PC-3 (cell line): Measurements from ENCODE around the gene VNN1. TPM values are rescaled to one million over a fixed set of nuclear protein-coding genes. Genes with fewer than 3 reads are reported as not detected.

Experiments used
- ATAC-seq: fragments of 200-7000 bp; cut with Tn5 transposase; 2 replicates; pipeline ENCODE4 v1.9.1; 2020; ENCODE audit warnings: mild to moderate bottlenecking, moderate library complexity
- BruUV-seq: library from RNA; stranded (reverse); fragments of 400-500 nt; replicated peaks from 2 replicates; lab custom pipeline; 2021; lab: Mats Ljungman, UMichigan
- CTCF ChIA-PET: fragments of 300-600 bp; sonication (Branson Sonifier 250); formaldehyde crosslinking; loops from one replicate; lab custom pipeline; 2022; ENCODE audit warnings: antibody characterized with exemption; lab: Charles Lee
- POLR2A ChIA-PET: fragments of 300-600 bp; sonication (Branson Sonifier 250); formaldehyde crosslinking; loops from one replicate; lab custom pipeline; 2022; ENCODE audit warnings: antibody characterized with exemption; ENCODE audit not compliant: unreplicated experiment; lab: Charles Lee
- DNase-seq: peaks from one replicate; pipeline ENCODE4 v3.0.0-alpha.2; 2015
- H2AFZ ChIP-seq: fragments of 300-600 bp; sonication (generic); 2 replicates; pipeline ENCODE4 v1.6.0; 2016; ENCODE audit warnings: antibody characterized with exemption, low read length
- H3F3A ChIP-seq: fragments of 300-600 bp; sonication (generic); one replicate; pipeline ENCODE4 v1.6.0; 2017; ENCODE audit warnings: antibody characterized with exemption, low read length, control low read depth, mild to moderate bottlenecking; ENCODE audit not compliant: unreplicated experiment
- H3K27ac ChIP-seq: fragments of 300-600 bp; sonication (generic); 2 replicates; pipeline ENCODE4 v1.5.1; 2016; ENCODE audit warnings: mild to moderate bottlenecking, low read length
- H3K27me3 ChIP-seq: fragments of 300-600 bp; sonication (generic); 2 replicates; pipeline ENCODE4 v1.6.1; 2016; ENCODE audit warnings: low read length, mixed read lengths
- H3K36me3 ChIP-seq: fragments of 300-600 bp; sonication (generic); 2 replicates; pipeline ENCODE4 v1.6.1; 2016; ENCODE audit warnings: low read depth, mixed run types, low read length, mixed read lengths
- H3K4me1 ChIP-seq: fragments of 300-600 bp; sonication (generic); 2 replicates; pipeline ENCODE4 v1.5.1; 2016; ENCODE audit warnings: low read length; ENCODE audit not compliant: insufficient read depth
- H3K4me2 ChIP-seq: fragments of 300-600 bp; sonication (generic); 2 replicates; pipeline ENCODE4 v1.6.0; 2016; ENCODE audit warnings: low read length
- H3K4me3 ChIP-seq: fragments of 300-600 bp; sonication (generic); 2 replicates; pipeline ENCODE4 v1.5.1; 2016; ENCODE audit warnings: mild to moderate bottlenecking, low read length, mixed read lengths
- H3K79me2 ChIP-seq: fragments of 300-600 bp; sonication (generic); 2 replicates; pipeline ENCODE4 v1.6.1; 2017; ENCODE audit warnings: low read length, mixed read lengths
- H3K9ac ChIP-seq: fragments of 300-600 bp; sonication (generic); 2 replicates; pipeline ENCODE4 v1.6.0; 2016; ENCODE audit warnings: mild to moderate bottlenecking, low read length
- H3K9me2 ChIP-seq: fragments of 300-600 bp; sonication (generic); replicated peaks from 2 replicates; pipeline ENCODE4 v1.6.1; 2016; ENCODE audit warnings: mixed run types, low read length, mixed read lengths
- H3K9me3 ChIP-seq: fragments of 300-600 bp; sonication (generic); 2 replicates; pipeline ENCODE4 v1.6.1; 2016; ENCODE audit warnings: low read length, mixed read lengths
- H4K20me1 ChIP-seq: fragments of 300-600 bp; sonication (generic); 2 replicates; pipeline ENCODE4 v1.6.1; 2016; ENCODE audit warnings: low read length, mixed read lengths
- CTCF ChIP-seq: fragments of 300-600 bp; sonication (generic); conservative IDR thresholded peaks from 2 replicates; pipeline ENCODE4 v1.5.1; 2017; ENCODE audit warnings: antibody characterized with exemption, low read depth, mild to moderate bottlenecking, low read length
- EZH2 ChIP-seq: fragments of 300-600 bp; sonication (generic); IDR thresholded peaks from one replicate; pipeline ENCODE4 v1.6.1; 2017; ENCODE audit warnings: antibody characterized with exemption, mild to moderate bottlenecking, low read length; ENCODE audit not compliant: unreplicated experiment
- EZH2phosphoT487 ChIP-seq: fragments of 300-600 bp; sonication (generic); IDR thresholded peaks from 2 replicates; pipeline ENCODE4 v1.6.1; 2018; ENCODE audit warnings: mild to moderate bottlenecking, antibody characterized with exemption, low read length, borderline replicate concordance
- intact Hi-C: fragments of 100-400 bp; cut with micrococcal nuclease; formaldehyde crosslinking; loops from 2 replicates; pipeline ENCODE4 v1.9.0; 2023
- total RNA-seq: library from RNA; depleted of rRNA; stranded (reverse); fragments of >200 nt; gene quantifications from 2 replicates; pipeline ENCODE4 v1.2.3, GENCODE V29; 2014

The VNN1 gene
- total RNA-seq, 1 experiment from 2014 or later = 0.04 TPM

GRCh38 chr6:132651062-132651461 lies 62.8 kb downstream of the VNN1 start:
- H3F3A ChIP-seq = no peaks in the 10 kb centered on the region
- DNase-seq (no peak), ATAC-seq (no peak)
- ChIA-PET CTCF (no interaction called here), POLR2A (no interaction called here)
- no peaks in the 10 kb centered on the region for H3K9me2 ChIP-seq
- BruUV-seq = no TSS peak
- intact Hi-C loops = no loop called here
- no peak overlapping the region for H3K4me2 ChIP-seq
- H3K27ac ChIP-seq = no peak overlapping the region
- no peaks in the 10 kb centered on the region for H4K20me1 ChIP-seq
- H3K27me3 ChIP-seq = no peaks in the 10 kb centered on the region
- peaks cover 15% of the 10 kb centered on the region for H3K4me1 ChIP-seq
- H3K36me3 ChIP-seq = no peaks in the 10 kb centered on the region
- no peaks in the 10 kb centered on the region for H3K9me3 ChIP-seq
- H3K9ac ChIP-seq = no peak overlapping the region
- no peak for TF ChIP-seq CTCF
- no peaks in the 10 kb centered on the region for H3K79me2 ChIP-seq
- no peak overlapping the region for H2AFZ ChIP-seq
- H3K4me3 ChIP-seq = no peak overlapping the region

- no peaks in the 10 kb centered on the region for H4K20me1 ChIP-seq
- no TSS peak for BruUV-seq
- H3K9me3 ChIP-seq = no peaks in the 10 kb centered on the region
- H3K4me3 ChIP-seq = no peak overlapping the region
- TF ChIP-seq EZH2phosphoT487 (no peak), CTCF (no peak), EZH2 (no peak)
- H3K4me2 ChIP-seq = no peak overlapping the region
- DNase-seq = no peak
- H3K36me3 ChIP-seq = no peaks in the 10 kb centered on the region
- intact Hi-C loops = no loop called here
- H3K9me2 ChIP-seq = no peaks in the 10 kb centered on the region
- ChIA-PET CTCF (no interaction called here), POLR2A (no interaction called here)
- H3K9ac ChIP-seq = no peak overlapping the region
- H3F3A ChIP-seq = no peaks in the 10 kb centered on the region
- no peak overlapping the region for H2AFZ ChIP-seq
- H3K4me1 ChIP-seq = peaks cover 15% of the 10 kb centered on the region
- no peak overlapping the region for H3K27ac ChIP-seq
- H3K27me3 ChIP-seq = no peaks in the 10 kb centered on the region
- no peak for ATAC-seq
- no peaks in the 10 kb centered on the region for H3K79me2 ChIP-seq
Measured at GRCh38 chr6:132650429-132650828, 63.4 kb downstream of the VNN1 start.

- POLR2A ChIA-PET = no interaction called here
Measured at GRCh38 chr6:132648828-132649227, 65.0 kb downstream of the VNN1 start.

More at GRCh38 chr6:132648828-132649227, 65.0 kb downstream of the VNN1 start:
- H4K20me1 ChIP-seq = no peaks in the 10 kb centered on the region
- no peaks in the 10 kb centered on the region for H3K9me3 ChIP-seq
- intact Hi-C loops = loop anchor here (2.0 kb wide), 1 partner anchor 38 kb away; no protein-coding TSS in a partner anchor
- peak; percentile 5 for DNase-seq
- no peak for ATAC-seq
- H3K4me1 ChIP-seq = peaks cover 15% of the 10 kb centered on the region
- H3K9me2 ChIP-seq = no peaks in the 10 kb centered on the region
- H3K4me3 ChIP-seq = no peak overlapping the region
- BruUV-seq = no TSS peak
- H3K4me2 ChIP-seq = peak overlapping the region; percentile 10; the same call in 1 of the 2 replicates
- H3K27ac ChIP-seq = peak overlapping the region; percentile 9; the same call in 1 of the 2 replicates
- H3K36me3 ChIP-seq = no peaks in the 10 kb centered on the region
- CTCF ChIA-PET = no interaction called here
- no peak overlapping the region for H3K9ac ChIP-seq
- TF ChIP-seq CTCF = no peak
- TF ChIP-seq EZH2phosphoT487 = no peak
- TF ChIP-seq EZH2 = no peak
- no peaks in the 10 kb centered on the region for H3F3A ChIP-seq
- no peaks in the 10 kb centered on the region for H3K27me3 ChIP-seq
- H3K79me2 ChIP-seq = no peaks in the 10 kb centered on the region
- no peak overlapping the region for H2AFZ ChIP-seq
